ENCODE results near the gene HNRNPK.

The HNRNPK gene

GRCh38 chr9:83979812-83980394 lies at the start of gene HNRNPK:
Gene HNRNPK (minus strand): TSS chr9:83980215. CDS start chr9:83978252, 1,963 bp downstream.
- FAIRE-seq: no peak

DNA sequence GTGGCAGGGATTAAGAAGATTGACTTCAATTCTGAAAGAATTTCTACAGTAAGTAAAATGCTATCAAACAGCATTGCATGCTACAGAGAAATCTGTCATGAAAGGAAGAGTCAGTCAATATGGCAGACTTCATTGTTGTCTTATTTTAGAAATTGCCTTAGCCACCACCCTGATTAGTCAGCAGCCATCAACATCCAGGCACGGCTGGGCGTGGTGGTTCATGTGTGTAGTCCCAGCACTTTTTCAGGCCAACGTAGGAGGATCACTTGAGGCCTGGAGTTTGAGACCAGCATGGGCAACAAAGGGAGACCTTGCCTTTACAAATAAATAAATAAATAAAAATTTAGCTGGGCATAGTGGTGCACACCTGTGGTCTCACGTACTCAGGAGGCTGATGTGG lies 47.2 kb upstream of the HNRNPK start:
- FAIRE-seq: no peak

DNA sequence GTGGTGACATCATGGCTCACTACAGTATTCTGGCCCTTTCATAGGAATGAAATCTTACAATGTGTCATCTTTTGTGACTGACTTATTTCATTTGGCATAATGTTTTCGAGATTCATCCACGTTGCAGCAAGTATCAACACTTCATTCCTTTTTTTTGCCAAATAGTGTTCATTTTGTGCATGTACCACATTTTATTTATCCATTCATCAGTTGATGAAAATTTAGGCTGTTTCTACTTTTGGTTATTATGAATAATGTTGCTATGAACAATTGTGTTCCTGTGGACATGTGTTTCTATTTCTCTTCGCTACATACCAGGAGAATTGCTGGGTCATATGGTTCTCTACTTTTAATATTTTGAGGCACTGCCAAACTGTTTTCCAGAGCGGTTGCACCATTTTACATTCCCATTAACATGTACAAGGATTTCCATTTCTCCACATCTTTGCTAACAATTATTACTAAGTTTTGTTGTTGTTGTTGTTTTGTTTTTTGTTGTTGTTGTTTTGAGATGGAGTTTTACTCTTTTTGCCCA lies 44.1 kb upstream of the HNRNPK start:
- FAIRE-seq: no peak

DNA sequence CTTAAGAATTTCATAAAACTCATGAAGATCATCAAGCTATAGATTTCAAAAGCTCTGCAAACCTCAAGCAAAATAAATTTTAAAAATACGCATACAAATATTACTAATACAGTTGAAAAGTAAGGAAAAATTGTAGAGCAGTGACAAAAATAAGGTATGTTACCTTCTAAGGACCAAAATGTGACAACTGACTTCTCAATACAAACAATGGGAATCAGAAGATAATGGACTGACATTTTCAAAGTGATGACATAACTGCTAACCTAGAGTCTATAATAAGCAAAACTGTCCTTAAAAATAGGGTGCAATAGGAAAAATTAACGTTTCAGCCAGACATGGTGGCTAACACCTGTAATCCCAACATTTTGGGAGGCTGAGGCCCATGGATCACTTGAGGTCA lies 27.6 kb upstream of the HNRNPK start:
- FAIRE-seq: no peak

- FAIRE-seq: no peak
Measured at GRCh38 chr9:84003246-84003645, 23.2 kb upstream of the HNRNPK start.

DNA sequence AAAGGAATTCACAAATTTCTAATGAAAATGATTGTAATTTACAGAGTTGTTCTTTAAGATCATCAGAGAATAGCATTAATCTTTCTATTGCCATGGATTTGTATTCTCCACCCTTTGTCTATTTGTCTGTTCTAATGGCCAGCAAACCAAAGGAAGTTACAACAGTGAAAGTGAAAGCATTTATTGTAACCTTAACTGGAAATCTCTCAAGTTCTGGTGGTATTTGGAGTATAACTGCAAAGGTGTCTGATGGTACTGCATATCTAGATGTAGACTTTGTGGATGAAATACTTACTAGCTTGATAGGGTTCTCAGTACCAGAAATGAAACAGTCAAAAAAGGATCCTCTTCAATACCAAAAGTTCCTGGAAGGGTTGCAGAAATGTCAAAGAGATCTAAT lies 22.3 kb upstream of the HNRNPK start:
- FAIRE-seq: no peak

DNA sequence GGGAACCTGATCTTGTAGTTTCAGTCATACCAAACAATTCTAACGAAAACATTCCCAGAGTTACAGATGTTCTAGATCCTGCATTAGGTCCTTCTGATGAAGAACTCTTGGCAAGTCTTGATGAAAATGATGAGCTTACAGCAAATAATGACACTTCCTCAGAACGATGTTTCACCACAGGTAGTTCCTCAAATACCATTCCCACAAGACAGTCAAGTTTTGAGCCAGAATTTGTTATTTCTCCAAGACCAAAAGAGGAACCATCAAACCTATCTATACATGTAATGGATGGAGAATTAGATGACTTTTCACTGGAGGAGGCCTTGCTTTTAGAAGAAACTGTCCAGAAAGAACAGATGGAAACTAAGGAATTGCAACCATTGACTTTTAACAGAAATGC lies 21.6 kb upstream of the HNRNPK start:
- FAIRE-seq: no peak

- FAIRE-seq: no peak
Measured at GRCh38 chr9:84000186-84000585, 20.2 kb upstream of the HNRNPK start.

GRCh38 chr9:83999141-83999918 lies 19.3 kb upstream of the HNRNPK start:
- FAIRE-seq: no peak

DNA sequence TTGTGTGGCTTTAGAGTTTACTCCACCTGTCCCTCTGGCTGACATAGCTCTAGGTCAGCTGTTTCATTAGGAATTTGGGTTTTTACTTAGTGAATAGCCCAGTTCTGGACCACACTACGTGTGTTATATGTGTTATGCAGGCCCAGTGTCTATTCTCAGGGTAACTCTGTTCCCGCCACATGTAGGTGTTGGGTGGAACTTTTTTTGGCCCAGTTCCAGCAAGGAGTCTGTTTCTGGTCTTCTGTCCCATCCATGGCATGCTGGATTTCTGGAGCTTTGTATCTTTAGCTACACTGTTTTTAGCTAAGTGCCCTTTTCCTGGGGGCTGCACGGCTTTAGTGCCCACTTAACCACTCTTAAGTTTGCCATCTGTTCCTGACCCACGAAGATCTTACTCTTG lies 16.1 kb upstream of the HNRNPK start:
- no peak for FAIRE-seq

GRCh38 chr9:83992901-83993300 lies 12.9 kb upstream of the HNRNPK start:
- no peak for FAIRE-seq

GRCh38 chr9:83992407-83992806 lies 12.4 kb upstream of the HNRNPK start:
- FAIRE-seq: no peak

- FAIRE-seq: no peak
Measured at GRCh38 chr9:83991355-83991754, 11.3 kb upstream of the HNRNPK start.

- FAIRE-seq: no peak
Measured at GRCh38 chr9:83988411-83988810, 8.4 kb upstream of the HNRNPK start.

DNA sequence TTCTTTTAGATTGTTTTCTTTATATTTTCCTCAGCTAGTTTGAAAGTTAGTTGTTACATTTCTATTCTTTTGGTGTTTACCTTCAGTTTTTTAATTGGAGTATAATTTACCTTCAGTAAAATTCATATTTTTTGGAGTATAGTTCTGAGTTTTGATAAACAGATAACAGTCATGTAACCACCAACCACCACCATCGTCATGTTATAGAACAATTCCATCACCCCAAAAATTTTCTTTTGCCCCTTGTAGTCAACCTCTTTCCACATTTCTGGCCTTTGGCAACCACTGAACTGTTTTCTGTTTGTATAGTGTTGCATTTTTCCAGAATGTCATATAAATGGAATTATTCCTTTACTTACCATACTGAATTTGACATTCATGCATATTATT lies 7.4 kb upstream of the HNRNPK start:
- FAIRE-seq: no peak

DNA sequence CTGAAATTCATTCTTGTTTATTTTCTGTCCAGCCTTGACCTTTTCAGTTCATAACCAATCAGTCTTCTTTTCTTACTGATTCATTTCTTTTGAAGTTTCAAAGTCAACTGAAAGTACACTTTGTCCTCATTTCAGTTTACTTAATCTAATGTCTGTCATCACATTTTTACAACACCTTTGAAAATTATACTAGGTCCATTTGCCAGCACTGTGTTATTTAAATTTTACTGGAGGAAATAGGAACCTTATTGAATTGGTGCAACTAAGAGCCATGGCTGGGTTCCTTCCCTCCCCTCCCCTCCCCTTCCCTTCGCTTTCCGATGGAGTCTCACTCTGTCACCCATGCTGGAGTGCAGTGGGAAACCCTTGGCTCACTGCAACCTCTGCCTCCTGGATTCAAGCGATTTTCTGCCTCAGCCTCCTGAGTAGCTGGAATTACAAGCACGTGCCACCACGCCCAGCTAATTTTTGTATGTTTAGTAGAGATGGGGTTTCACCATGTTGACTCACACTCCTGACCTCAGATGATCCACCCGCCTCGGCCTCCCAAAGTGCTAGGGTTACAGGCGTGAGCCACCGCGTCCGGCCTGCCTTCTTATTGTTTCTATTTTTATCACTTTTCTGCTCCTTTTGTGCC lies 6.9 kb upstream of the HNRNPK start:
- no peak for FAIRE-seq

DNA sequence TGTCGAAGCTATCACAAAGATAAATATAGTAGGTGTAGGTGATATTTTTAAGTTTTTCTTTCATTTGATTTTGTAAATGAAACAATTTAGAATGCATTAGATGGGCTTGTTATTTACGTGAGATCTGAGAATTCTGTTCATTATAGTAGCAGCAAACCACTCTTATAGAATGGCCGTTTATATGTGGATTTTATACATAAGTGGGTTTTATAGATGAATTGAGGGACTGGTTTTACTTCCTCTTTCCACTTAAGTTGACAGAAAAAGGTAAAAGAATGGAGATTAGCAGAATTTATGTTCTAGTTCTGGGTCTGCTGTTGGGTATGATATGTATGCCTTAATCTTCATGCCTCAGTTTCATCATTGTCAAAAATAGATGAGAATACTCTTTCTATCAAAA lies 6.2 kb upstream of the HNRNPK start:
- FAIRE-seq: no peak

GRCh38 chr9:83981126-83981871 lies 1.3 kb upstream of the HNRNPK start:
- no peak for FAIRE-seq

DNA sequence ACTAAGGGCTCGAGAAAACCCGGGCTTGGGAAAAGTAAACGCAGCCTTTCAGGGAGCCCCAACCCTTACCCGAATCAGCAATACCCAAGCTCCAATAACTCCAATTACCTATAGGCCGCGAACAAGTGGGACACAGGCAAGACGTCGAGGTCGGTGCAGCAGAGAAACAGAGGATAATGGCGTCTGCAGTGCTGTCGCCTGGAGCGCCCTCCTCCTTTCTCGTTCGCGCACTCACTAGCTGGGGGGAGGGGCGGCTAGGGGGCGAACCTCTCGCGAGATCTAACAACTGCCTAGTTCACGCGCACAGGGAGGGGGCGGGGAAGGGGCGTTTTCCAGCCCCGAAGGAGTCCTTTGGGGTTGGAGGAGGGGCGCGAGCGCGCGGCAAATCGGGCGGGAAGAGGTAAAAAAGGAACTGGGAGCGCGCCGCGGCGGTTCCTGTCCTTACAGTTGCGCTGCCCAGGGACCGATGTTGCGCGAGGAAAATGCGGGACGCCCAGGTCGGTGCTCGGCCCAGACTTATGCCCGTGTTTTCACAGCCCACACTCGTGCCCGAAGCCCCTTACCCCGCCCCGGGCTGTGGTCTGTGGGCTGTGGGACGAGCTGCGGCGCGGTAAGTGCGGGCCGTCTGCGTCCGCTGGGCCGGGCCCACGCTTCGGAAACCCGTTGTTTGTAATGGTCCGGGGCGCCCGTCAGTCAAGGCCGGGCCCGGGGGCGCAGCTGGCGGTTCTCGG lies 545 bp upstream of the HNRNPK start, which contains the start of gene RMI1:
TSS of gene RMI1 (plus strand) at position 411 of the 731 bp plus-strand sequence. CDS start 20,182 bp downstream, outside the sequence.
- no peak for FAIRE-seq

GRCh38 chr9:83978992-83979811 lies 813 bp downstream of the HNRNPK start:
- FAIRE-seq: no peak

GRCh38 chr9:83977196-83977595 lies 2.8 kb downstream of the HNRNPK start:
- FAIRE-seq: no peak
